Stimulated activated CD4-positive, alpha-beta T cell treated with anti-CD3 and anti-CD28 coated beads, Interleukin-12 subunit alpha, Interleukin-12 subunit beta, amount 100 ng/mL, for 48 hours (primary cell): ENCODE data around the gene TMEM59.
"Not testable (repeated sequence)": the region's sequence is repeated elsewhere in the genome, so short reads cannot be mapped to it uniquely, and the experiment has no call there.

Experiments used
- DNase-seq, 3 donors: peaks; one replicate each; pipeline ENCODE4 v3.0.0-alpha.2; 2020; ENCODE audit warnings: low read depth in 2 of 3, low spot score in 1 of 3

Gene TMEM59

DNA sequence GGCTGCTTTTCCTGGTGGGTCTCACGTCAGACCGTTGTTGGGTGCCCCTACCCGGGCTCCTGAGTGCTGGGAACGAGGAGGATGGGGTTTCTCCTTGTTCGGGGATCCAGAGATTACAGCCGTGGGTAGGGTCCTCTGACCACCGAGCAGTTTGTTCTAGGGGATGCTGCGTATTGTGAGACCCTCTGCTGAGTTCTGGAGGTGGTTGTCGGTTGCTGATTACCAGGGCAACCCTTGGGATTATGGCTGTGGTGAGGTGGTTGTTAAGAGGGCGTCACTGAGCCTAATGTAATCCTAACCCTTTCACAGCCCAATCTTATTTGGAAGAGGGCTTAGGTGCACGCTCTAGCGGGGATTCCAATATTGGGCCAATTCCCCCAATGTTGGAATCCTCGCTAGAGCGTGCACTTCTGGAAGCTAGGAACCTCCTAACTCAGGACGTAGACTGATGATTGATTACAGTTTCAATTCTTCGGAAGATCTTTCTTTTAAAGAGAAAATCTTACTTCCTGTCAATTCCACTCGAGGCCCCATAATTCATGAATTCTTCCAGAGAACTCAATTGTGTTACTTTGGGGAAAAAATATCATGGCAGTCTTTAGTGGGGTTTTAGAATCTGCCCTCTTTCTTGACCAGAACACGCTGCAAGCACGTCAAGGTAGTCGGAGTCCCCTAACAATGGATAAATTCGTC lies 887 bp upstream of the TMEM59 start:
- DNase-seq, result no peak

DNA sequence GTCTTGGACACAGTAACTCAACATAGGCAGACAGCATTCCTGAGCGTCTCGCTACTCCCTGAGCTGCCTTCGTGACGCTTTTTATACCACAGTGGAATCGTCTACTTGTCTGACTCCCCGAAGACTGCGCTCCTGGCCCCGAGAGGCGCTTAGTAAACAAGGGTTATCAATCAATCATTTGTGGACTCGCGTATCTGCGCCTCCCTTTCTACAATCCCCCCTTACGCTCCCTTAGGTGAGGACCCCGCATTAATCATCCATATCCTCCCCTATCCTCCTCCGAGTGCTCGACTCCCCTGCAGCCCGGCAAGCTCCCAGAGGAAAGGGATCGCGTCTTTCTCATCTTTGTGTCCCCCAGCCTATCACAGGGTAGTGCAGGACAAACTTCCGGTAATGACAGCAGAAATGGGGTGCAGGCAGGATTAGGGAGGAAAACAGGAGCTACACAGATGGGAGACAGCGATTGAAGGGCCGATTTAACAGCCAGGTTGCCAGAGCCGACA lies 522 bp downstream of the TMEM59 start:
- DNase-seq, result peak; percentile 12 to 16 (median 16)

DNA sequence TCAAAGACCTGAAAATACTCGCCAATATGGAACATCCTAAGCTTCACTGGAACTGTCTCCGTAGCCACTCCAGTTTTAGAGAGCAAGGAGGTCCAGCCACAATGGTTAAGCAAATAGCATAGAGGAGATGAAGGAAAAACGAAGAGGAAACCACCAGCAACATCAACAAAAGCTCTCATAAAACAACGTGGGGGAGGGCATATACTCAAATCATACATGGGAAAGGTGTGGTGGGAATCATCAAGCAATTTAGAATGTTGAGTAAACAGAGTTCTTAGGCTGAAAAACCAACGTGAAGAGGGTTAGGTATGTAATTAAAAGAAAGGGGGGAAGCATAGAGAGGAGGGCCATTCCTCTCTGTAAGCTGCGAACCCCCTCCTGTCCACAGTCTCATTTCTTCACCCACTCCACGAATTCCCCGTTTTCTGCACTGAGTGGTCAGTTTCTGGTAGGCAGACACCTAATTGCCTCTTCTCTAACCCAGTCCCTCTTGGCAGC lies 1.0 kb downstream of the TMEM59 start:
- DNase-seq, result no peak

DNA sequence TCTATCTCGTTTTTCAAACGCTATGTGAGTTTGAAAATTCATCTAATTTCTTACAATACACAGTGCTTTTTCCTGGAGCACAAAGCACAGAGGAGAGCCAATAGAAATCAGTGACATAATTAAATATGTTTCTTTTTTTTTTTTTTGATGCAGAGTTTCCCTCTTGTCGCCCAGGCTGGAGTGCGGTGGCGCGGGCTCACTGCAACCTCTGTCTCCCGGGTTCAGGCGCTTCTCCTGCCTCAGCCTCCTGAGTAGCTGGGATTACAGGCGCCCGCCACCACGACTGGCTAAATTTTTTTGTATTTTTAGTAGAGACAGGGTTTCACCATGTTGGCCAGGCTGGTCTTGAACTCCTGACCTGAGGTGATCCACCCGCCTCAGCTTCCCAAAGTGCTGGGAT lies 2.6 kb downstream of the TMEM59 start:
- DNase-seq, result not testable (repeated sequence)

DNA sequence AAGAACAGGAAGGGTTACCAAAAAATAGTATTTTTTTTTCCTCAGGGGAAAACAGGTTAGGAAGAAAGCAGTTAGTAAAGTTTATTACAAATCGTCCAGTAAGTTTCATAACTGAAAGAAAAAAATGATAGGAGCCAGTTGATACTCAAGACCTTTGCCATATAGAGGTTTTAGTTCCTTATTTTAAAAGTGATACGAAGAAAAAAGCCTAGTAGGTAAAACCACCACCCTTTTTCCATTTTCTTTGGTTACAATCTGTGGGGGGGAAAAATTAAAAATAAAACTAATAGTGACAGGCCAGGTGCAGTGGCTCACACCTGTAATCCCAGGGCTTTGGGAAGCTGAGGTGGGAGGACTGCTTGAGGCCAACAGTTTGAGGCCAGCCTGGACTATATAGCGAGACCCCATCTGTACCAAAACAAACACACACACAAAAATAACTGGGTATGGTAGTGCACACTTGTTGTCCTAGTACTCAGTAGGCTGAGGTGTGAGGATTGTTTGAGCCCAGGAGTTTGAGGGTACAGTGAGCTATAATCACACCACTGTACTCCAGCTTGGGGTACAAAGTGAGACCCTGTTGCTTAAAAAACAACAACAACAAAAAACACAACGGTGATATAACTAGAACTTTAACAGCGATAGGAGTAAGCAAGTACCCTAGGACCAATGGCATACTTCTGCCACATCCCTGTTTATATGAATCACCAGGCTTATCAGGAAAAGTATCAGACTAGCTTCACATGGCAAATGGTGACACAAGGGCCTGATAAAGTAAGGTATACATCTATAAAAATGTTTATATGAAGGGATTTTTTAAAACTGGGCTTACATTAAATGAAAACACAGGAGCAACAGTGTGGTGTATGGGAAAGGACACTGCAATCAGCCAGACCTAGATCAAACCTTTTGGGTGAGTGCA lies 5.4 kb downstream of the TMEM59 start:
- no peak for DNase-seq

DNA sequence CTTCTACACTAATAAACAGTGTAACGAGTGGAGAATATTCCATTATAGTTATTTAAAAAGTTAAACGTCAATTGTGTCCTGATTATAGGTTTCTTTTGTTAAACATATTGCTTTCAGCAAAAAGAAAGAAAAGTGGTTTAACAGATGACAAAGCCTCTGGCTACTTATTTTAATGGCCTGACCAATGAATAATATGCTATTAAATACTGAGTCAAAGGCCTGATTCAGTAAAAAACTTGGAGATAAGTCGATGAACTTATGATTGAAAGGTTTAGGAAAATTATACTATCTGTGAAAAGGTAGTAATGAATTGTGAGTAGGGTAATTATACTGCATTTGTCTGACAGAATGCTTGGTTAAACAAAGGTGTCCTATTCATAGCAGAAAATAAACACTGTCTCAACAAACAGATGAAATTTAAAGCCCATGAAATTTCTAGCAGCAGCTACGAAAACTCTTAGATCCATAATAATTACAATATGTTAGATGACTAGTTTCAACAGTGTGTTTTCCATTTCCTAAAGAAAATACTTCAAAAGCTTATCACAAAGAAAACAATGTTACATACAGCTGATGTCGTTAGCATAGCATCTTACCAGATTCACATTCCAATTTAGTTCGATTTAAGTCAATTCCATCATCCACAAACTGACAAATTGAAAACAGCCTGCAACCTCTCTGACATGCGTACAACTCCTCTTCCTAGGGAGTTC lies 6.2 kb downstream of the TMEM59 start:
- no peak for DNase-seq

DNA sequence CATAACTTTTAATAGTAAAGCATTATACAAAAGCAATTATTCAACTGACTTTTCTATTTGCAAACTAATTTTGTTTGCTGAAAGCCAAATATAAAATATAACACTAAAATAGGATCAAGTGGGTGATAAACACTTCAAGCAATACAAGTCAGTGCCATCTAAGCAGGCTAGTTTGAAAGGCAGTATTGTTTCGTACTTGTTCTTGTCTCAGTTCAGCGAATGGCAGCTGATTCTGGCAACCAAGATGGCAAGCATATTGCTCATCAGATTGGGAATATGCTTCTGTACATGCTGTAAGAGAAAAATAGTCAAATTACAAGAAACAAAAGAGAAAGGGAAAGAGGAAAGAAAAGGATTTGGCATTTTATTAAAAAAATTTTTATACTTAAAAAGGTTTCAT lies 7.5 kb downstream of the TMEM59 start:
- no peak for DNase-seq

DNA sequence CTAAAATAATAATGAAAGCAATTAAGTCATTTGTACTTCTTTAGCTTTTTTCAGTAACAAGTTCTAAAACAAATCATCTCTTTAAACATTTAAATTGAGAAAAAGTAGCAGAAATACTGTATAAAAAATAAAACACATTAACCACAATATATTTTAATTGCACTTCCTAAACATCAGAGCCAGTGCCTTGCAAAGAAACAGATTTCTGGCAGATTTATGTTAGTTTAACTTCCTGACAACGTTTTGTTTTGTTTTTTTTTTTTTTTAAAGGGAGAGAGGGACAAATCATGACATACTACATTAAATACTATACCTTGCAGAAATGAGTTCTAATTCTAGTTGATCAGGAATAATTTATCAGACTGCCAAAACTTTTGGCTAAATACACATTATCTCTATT lies 11.2 kb downstream of the TMEM59 start:
- DNase-seq, result no peak

DNA sequence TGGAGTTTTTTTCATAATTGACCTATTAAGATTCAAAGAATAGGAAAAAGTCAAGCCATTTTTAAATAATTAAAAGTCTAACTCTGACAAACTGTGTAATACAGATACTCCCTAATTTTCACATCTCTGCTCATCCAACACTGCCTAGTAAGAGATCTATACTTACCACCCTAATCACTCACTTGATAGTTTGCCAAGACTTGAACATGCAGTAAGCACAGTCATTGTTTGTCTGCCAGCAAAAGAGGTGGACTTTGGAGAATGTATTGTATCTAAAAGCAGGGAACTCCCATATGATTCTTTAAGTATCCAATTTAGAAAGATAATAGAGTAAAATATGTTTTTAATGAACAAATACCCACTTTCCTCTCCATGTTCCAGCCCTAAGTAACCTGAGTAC lies 15.5 kb downstream of the TMEM59 start:
- no peak for DNase-seq

DNA sequence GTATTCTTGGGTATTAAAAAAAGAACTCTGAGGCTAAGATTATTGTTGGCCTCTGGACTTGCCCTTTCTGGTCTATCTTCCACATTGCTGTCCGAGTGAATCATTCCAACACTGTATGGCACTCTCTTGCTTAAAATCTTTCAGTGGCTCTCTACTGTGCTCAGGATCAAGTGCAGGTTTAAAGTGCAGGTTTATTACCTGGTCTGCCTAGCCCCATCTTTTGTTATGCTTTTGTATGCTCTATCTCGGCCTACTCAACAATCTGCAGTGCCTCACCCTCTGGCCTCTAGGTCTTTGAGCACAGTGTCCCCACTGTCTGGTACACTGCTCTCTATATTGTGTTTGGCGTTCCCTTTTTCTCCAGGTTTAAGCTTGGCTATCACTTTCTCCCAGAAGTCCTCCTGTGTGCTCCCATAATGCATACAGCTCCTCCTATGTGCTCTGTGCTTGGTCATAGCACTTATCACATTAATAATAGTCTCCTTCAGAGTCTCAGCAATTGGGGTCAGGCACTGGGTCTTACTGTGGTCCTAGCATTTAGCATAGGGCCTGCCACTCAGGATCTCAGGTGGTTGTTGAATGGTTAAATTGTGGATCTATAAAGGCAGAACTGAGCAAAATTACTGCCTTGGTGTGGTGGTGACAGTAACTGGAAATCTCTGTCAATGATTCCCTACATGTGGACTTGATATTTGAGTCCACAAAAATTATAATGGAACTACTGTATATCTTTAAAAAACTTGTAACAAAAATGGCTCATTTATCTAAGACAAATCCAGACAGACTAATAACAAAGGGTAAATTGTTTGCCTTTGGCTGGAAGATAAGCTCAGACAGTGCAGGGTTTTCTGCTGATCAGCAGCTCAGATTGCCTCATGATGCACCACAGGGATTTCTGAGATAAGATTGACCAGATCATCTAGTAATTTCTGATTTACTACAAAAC lies 24.4 kb downstream of the TMEM59 start:
- no peak for DNase-seq

DNA sequence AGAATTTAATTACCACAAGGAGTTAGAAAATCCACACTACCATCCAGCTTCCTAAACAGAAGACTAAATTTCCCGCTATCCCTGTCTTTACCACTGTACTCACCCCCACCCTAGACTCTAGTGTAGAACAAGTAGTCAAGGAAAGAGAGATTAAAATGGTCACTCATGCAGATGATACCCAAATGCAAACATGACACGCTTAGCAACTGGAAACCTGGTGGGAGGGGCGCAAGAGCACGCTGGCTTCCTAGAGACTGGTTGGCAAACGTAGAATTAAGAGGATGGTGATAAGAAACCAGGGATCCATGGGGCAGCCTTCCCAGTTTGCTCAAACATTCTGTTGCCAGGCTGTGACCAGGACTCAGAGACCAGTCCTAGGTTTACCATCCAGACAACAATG lies 25.2 kb downstream of the TMEM59 start:
- DNase-seq, result no peak

DNA sequence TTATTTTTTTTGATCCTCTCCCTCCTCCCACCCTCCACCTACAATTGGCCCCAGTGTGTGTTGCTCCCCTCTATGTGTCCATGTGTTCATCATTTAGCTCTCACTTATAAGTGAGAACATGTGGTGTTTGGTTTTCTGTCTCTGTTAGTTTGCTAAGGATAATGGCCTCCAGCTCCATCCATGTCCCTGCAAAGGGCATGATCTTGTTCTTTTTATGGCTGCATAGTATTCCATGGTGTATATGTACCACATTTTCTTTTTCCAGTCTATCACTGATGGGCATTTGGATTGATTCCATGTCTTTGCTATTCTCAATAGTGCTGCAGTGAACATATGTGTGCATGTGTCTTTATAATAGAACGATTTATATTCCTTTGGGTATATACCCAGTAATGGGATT lies 28.2 kb downstream of the TMEM59 start:
- not testable (repeated sequence) for DNase-seq

DNA sequence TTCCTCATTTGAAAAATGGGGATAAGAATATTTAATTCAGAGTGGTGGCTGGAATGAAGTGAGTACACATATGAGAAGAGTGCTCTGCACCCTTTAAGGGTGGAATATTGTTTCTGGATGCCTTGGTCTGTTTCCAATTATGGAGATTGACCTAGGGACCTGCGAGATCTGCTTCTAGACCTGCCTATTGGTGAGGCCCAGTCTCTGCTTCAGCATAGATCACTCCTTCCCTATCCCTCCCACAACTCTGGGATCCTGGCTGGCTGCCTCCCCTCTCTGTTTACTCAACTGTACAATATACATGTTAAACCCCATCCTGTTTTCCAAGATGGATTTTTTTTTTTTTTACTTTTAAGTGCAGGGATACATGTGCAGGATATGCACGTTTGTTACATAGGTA lies 28.6 kb downstream of the TMEM59 start:
- no peak for DNase-seq

DNA sequence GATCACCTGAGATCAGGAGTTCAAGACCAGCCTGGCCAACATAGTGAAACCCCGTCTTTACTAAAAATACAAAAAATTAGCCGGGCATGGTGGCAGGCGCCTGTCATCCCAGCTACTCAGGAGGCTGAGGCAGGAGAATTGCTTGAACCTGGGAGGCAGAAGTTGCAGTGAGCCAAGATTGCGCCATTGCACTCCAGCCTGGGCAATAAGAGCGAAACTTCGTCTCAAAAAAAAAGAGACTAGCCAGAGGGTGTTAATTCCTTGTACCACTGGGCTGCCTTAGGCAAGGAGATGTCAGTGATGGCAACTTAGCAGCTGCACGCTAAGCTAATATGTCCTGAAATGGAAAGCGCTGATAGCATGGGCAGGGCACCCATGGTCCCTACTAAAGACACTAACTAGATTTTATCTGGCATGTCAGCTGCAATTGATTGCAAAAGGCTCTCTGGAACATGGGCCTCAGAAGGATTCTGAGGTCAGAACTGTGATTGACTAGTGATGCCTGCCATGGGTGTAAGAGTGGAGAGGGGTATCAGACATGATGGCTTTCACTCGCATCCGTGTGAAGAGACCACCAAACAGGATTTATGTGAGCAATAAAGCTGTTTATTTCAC lies 33.3 kb downstream of the TMEM59 start:
- not testable (repeated sequence) for DNase-seq

DNA sequence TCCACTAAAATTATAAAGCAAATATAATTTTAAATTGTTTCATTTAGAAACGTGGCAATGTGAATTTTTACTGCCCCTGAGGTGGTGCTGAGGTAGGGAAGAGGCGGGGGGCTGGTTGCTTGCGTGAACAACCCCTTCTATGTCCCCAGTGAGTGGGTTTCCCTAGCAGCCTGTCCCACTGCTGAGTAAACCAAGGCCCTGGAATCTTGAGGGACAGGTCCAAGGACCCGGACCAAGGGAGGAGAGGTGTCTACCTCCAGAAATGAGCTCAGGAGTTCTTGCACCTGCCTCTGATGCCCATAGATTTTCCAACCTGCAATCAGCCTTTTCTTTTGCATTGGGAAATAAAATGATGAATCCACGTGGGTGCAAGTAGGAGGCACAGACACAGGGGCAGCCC lies 34.4 kb downstream of the TMEM59 start:
- DNase-seq, result no peak

DNA sequence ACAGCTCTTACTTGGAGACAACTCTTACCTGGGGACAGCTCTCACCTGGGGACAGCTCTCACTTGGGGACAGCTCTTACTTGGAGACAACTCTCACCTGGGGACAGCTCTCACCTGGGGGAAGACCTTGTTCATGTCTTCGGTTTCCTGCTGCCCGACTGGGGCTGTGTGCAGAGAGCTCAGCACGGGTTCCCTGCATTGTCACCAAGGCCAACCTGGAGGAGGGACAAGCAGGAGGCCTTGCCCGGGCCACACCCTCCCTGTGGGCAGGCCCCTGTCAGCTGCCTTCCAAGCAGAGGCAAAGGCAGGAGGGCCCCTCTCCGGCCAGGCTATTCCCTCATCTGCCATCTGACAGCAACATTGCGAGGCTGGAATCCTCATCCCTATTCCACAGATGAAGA lies 35.0 kb downstream of the TMEM59 start, which contains the start of gene LDLRAD1:
TSS of gene LDLRAD1 (minus strand) at position 208 of the 400 bp plus-strand sequence. CDS start at position 134, 74 bp downstream.
- DNase-seq, result no peak

DNA sequence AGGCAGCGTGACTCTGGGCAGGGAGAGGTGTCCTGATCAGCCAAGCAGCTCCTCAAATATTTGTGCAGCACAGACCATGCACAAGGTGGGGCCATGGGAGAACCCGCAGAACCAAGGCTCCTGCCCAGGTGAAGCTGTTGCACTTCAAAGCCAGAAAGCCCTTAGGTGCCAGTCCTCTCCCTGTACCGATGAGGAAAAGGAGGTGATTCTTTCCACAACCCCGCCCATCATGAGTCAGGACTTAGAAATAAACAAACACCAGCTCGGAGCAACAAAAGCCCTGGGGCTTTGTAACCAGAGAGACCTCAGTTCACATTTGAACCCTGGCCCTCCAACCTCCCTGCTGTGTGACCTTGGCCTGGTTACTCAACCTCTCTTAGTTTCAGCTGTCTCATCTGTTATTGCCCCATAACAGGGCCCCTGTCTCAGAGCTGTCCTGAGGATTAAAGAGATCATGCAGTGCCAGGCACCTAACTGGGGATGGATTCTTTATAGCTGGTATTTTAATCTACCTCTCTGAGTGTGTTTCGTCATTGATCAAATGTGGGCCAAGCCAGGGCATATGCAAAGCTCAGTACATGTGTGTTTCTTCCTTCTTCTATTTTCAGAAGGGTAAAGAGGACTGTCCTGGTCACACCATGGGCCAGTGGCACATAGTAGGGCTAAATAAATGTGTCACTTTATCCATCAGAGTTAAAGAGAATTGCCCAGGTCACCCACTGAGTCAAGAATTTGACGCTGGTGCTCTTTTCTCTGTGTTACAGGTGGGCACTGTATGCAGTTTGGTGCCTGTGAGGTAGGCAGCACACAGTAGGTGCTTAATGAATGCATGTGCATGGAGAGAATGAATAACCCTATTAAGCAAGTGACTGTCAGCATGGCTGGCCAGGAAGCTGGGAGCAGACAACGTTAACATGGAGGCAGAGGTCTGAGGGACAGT lies 36.4 kb downstream of the TMEM59 start:
- DNase-seq, result no peak

DNA sequence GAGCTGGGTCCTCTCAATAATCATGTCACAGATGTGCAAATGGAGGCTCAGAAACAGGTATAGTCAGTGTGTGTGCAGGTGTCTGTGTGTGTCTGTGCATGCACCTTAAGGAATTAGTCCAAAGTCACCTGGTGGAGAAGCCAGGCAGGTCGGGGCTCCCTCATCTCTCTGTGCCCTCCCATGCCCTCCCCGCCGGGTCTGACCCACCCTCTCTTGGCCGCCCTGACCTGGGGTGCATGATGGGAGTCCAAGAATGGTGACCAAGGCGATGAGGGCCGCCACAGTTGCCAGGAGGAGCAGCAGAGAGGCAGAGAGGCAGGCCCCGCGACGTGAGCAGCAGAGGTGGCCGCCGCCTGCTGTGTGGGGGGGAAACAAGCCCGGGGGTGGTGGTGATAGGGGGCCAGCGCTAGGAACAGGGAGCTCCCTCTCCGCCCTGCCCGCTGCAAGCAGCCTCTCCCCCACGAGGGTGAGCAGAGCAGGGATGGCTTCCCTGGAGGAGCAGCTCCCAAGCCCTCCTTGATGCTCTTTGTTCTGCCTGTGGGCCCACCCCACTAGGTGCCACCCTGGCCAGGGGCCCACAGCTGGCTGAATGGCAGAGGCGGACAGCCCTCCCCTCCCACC lies 38.9 kb downstream of the TMEM59 start:
- no peak for DNase-seq
